Smooth muscle cell (in vitro differentiated cells): Measurements from ENCODE around the gene MGAT3. TPM values are rescaled to one million over a fixed set of nuclear protein-coding genes. Genes with fewer than 3 reads are reported as not detected.

Experiments
- DNase-seq: peaks from one replicate; lab custom pipeline; 2025; ENCODE audit not compliant: unreplicated experiment; lab: John Stamatoyannopoulos, UW
- H2AFZ ChIP-seq: fragments of 200-600 bp; sonication (generic); 2 replicates; pipeline ENCODE4 v1.6.0; 2016; ENCODE audit warnings: antibody characterized with exemption, low read depth, mild to moderate bottlenecking
- H3F3A ChIP-seq: fragments of 200-600 bp; sonication (generic); 2 replicates; pipeline ENCODE4 v1.6.0; 2017; ENCODE audit warnings: antibody characterized with exemption, low read depth
- H3K27ac ChIP-seq: fragments of 200-600 bp; sonication (generic); 2 replicates; pipeline ENCODE4 v1.5.1; 2016; ENCODE audit warnings: low read depth, mild to moderate bottlenecking
- H3K27me3 ChIP-seq: fragments of 200-600 bp; sonication (generic); 2 replicates; pipeline ENCODE4 v1.6.1; 2016; ENCODE audit warnings: low read depth, mild to moderate bottlenecking
- H3K36me3 ChIP-seq: fragments of 200-600 bp; sonication (generic); 2 replicates; pipeline ENCODE4 v1.5.1; 2016; ENCODE audit warnings: low read depth
- H3K4me1 ChIP-seq: fragments of 200-600 bp; sonication (generic); 2 replicates; pipeline ENCODE4 v1.5.1; 2016; ENCODE audit warnings: low read depth
- H3K4me2 ChIP-seq: fragments of 200-600 bp; sonication (generic); 2 replicates; pipeline ENCODE4 v1.6.0; 2016; ENCODE audit warnings: mild to moderate bottlenecking
- H3K4me3 ChIP-seq: fragments of 200-600 bp; sonication (generic); 2 replicates; pipeline ENCODE4 v1.5.1; 2016; ENCODE audit warnings: mild to moderate bottlenecking
- H3K79me2 ChIP-seq: fragments of 200-600 bp; sonication (generic); 2 replicates; pipeline ENCODE4 v1.6.0; 2016; ENCODE audit warnings: low read depth, mild to moderate bottlenecking
- H3K9ac ChIP-seq: fragments of 200-600 bp; sonication (generic); 2 replicates; pipeline ENCODE4 v1.6.0; 2016; ENCODE audit warnings: low read depth
- H3K9me3 ChIP-seq: fragments of 200-600 bp; sonication (generic); replicated peaks from 2 replicates; pipeline ENCODE4 v1.5.1; 2016; ENCODE audit warnings: low read depth
- H4K20me1 ChIP-seq: fragments of 200-600 bp; sonication (generic); 2 replicates; pipeline ENCODE4 v1.6.0; 2016; ENCODE audit warnings: low read depth
- CTCF ChIP-seq: fragments of 200-600 bp; sonication (generic); IDR thresholded peaks from 2 replicates; pipeline ENCODE4 v1.5.1; 2017; ENCODE audit warnings: borderline replicate concordance, mild to moderate bottlenecking, antibody characterized with exemption; ENCODE audit not compliant: insufficient read depth, poor library complexity, severe bottlenecking
- WGBS: methylation state at CpG from one replicate; pipeline ENCODE4 v1.1.7; 2016; ENCODE audit warnings: low lambda C conversion rate; 5-methylcytosine and 5-hydroxymethylcytosine counted together
- polyA plus RNA-seq: library from polyadenylated mRNA; unstranded; fragments of >200 nt; fragmentation: Nextera tagmentation; extraction: Ambion mirVana; gene quantifications from 2 replicates; pipeline ENCODE4 v1.2.1, GENCODE V29; 2016
- total RNA-seq: library from RNA; depleted of rRNA; stranded (reverse); fragments of >200 nt; gene quantifications from 2 replicates; pipeline ENCODE4 v1.2.3, GENCODE V29; 2014

Gene MGAT3
- total RNA-seq = 7.8 and 9.4 TPM in 2 replicates
- 3.9 and 4.4 TPM in 2 replicates for polyA plus RNA-seq

- TF ChIP-seq CTCF = no peak
- peaks cover 12% of the 10 kb centered on the region for H3K4me1 ChIP-seq
- no peak within 1 kb of the TSS for H3K27ac ChIP-seq
- H3K9ac ChIP-seq = no peak within 1 kb of the TSS
- H3K79me2 ChIP-seq = peaks cover 33% of the 10 kb centered on the region
- H3K9me3 ChIP-seq = no peaks in the 10 kb centered on the region
- peak within 1 kb of the TSS; percentile 97 for H3K4me2 ChIP-seq
- peak within 1 kb of the TSS; percentile 84 for H2AFZ ChIP-seq
- no peaks in the 10 kb centered on the region for H3K36me3 ChIP-seq
- no peak for DNase-seq
- H3K27me3 ChIP-seq = no peaks in the 10 kb centered on the region
- peaks cover 9% of the 10 kb centered on the region for H4K20me1 ChIP-seq
- 26% methylated on average over 38 of the region's 80 CpGs for WGBS
- H3K4me3 ChIP-seq = peak within 1 kb of the TSS; percentile 87
- peaks cover 6% of the 10 kb centered on the region for H3F3A ChIP-seq
Observed at GRCh38 chr22:39456522-39457197, at the start of gene MGAT3. Gene MGAT3, plus strand, starts transcription at chr22:39457012. Its CDS starts 30,336 bp downstream, at chr22:39487348.

- no peak for DNase-seq
- H3K27me3 ChIP-seq = no peaks in the 10 kb centered on the region
- H3K4me1 ChIP-seq = no peaks in the 10 kb centered on the region
- no peaks in the 10 kb centered on the region for H3K36me3 ChIP-seq
- no peak overlapping the region for H3K4me3 ChIP-seq
- TF ChIP-seq CTCF = no peak
- 93% methylated on average over 11 of the region's 11 CpGs for WGBS
- peaks cover 14% of the 10 kb centered on the region for H3K79me2 ChIP-seq
- peaks cover 7% of the 10 kb centered on the region for H3F3A ChIP-seq
- no peak overlapping the region for H2AFZ ChIP-seq
- no peak overlapping the region for H3K4me2 ChIP-seq
- no peak overlapping the region for H3K9ac ChIP-seq
- no peak overlapping the region for H3K27ac ChIP-seq
- H3K9me3 ChIP-seq = no peaks in the 10 kb centered on the region
- peaks cover 82% of the 10 kb centered on the region for H4K20me1 ChIP-seq
Observed at GRCh38 chr22:39408173-39408572, 48.6 kb upstream of the MGAT3 start.

- H3K79me2 ChIP-seq = peaks cover 19% of the 10 kb centered on the region
- H3K4me1 ChIP-seq = no peaks in the 10 kb centered on the region
- H3F3A ChIP-seq = peaks cover 7% of the 10 kb centered on the region
- H3K4me2 ChIP-seq = no peak overlapping the region
- TF ChIP-seq CTCF = no peak
- 96% methylated on average over 1 of the region's 1 CpG for WGBS
- no peak overlapping the region for H3K9ac ChIP-seq
- H3K27me3 ChIP-seq = no peaks in the 10 kb centered on the region
- no peaks in the 10 kb centered on the region for H3K36me3 ChIP-seq
- H3K27ac ChIP-seq = no peak overlapping the region
- H3K9me3 ChIP-seq = no peaks in the 10 kb centered on the region
- no peak overlapping the region for H2AFZ ChIP-seq
- peaks cover 88% of the 10 kb centered on the region for H4K20me1 ChIP-seq
- DNase-seq = no peak
- H3K4me3 ChIP-seq = no peak overlapping the region
Observed at GRCh38 chr22:39408807-39409206, 48.0 kb upstream of the MGAT3 start.
